Activated naive CD4-positive, alpha-beta T cell treated with anti-CD3 and anti-CD28 coated beads, Interleukin-2, amount 50 U/mL, for 72 hours (primary cell): ENCODE results near the gene SFXN5. TPM values are rescaled to one million over a fixed set of nuclear protein-coding genes. Genes with fewer than 3 reads are reported as not detected.

ENCODE experiments used
- ATAC-seq, 2 donors: fragments of 150-1000 bp; cut with Tn5 transposase; 2 replicates each; pipeline ENCODE4 v1.10.0; 2021; ENCODE audit warnings: mild to moderate bottlenecking in 2 of 2, moderate library complexity in 2 of 2
- DNase-seq, 2 donors: peaks; one replicate each; pipeline ENCODE4 v3.0.0; 2021 to 2022; ENCODE audit warnings: low spot score in 2 of 2
- H3K27ac Mint-ChIP-seq, 2 donors: one replicate each; pipeline ENCODE4 v1.8.0; 2022; ENCODE audit warnings: mild to moderate bottlenecking in 2 of 2, mixed read lengths in 2 of 2
- H3K36me3 Mint-ChIP-seq, 2 donors: one replicate each; pipeline ENCODE4 v1.8.0; 2022; ENCODE audit warnings: mixed read lengths in 2 of 2
- H3K9me3 Mint-ChIP-seq, 2 donors: one replicate each; pipeline ENCODE4 v1.8.0; 2022; ENCODE audit warnings: mixed read lengths in 2 of 2
- total RNA-seq, 2 donors: library from RNA; stranded (reverse); gene quantifications; one replicate each; pipeline ENCODE4 v1.2.3, GENCODE V29; 2022

SFXN5 gene
- total RNA-seq, 2 donors from 2014 or later = 5.2 to 16.0 TPM

- Mint-ChIP-seq H3K36me3 (no peaks in the 10 kb centered on the region), H3K9me3 (peaks cover 0 to 4% of the 10 kb centered on the region in 2 donors), H3K27ac (peak overlapping the region; percentile 44 to 85)
- DNase-seq (no peak), ATAC-seq (peak; percentile 69 to 75)
Measured at GRCh38 chr2:72953976-72954375, 117.5 kb downstream of the SFXN5 start.

- H3K36me3 Mint-ChIP-seq = no peaks in the 10 kb centered on the region
- peaks cover 0 to 4% of the 10 kb centered on the region in 2 donors for H3K9me3 Mint-ChIP-seq
- H3K27ac Mint-ChIP-seq = peak overlapping the region; percentile 44 to 85
- no peak for ATAC-seq
- no peak for DNase-seq
Measured at GRCh38 chr2:72953528-72953927, 118.0 kb downstream of the SFXN5 start.

GRCh38 chr2:72952961-72953360 is 118.6 kb downstream of the SFXN5 start:
- Mint-ChIP-seq H3K9me3 (peaks cover 0 to 4% of the 10 kb centered on the region in 2 donors), H3K36me3 (no peaks in the 10 kb centered on the region), H3K27ac (no peak overlapping the region)
- ATAC-seq (no peak), DNase-seq (no peak)

- Mint-ChIP-seq H3K36me3 (no peaks in the 10 kb centered on the region), H3K27ac (no peak overlapping the region), H3K9me3 (peaks cover 0 to 4% of the 10 kb centered on the region in 2 donors)
- no peak for ATAC-seq
- no peak for DNase-seq
Measured at GRCh38 chr2:72952110-72952823, 119.2 kb downstream of the SFXN5 start.

- ATAC-seq (no peak), DNase-seq (no peak)
- peaks cover 0 to 4% of the 10 kb centered on the region in 2 donors for H3K9me3 Mint-ChIP-seq
- H3K36me3 Mint-ChIP-seq = no peaks in the 10 kb centered on the region
- H3K27ac Mint-ChIP-seq = no peak overlapping the region
Measured at GRCh38 chr2:72951303-72952095, 120.0 kb downstream of the SFXN5 start.

- Mint-ChIP-seq H3K9me3 (peaks cover 0 to 4% of the 10 kb centered on the region in 2 donors), H3K27ac (no peak overlapping the region), H3K36me3 (no peaks in the 10 kb centered on the region)
- DNase-seq (no peak), ATAC-seq (no peak)
Measured at GRCh38 chr2:72950558-72951255, 120.8 kb downstream of the SFXN5 start.

- Mint-ChIP-seq H3K36me3 (no peaks in the 10 kb centered on the region), H3K9me3 (peaks cover 0 to 4% of the 10 kb centered on the region in 2 donors), H3K27ac (no peak overlapping the region)
- no peak for ATAC-seq
- DNase-seq = no peak
Measured at GRCh38 chr2:72949642-72950041, 121.9 kb downstream of the SFXN5 start.

- Mint-ChIP-seq H3K9me3 (peaks cover 0 to 4% of the 10 kb centered on the region in 2 donors), H3K36me3 (no peaks in the 10 kb centered on the region)
- ATAC-seq = no peak
Measured at GRCh38 chr2:72949045-72949444, 122.5 kb downstream of the SFXN5 start.

GRCh38 chr2:72947952-72948830 is 123.3 kb downstream of the SFXN5 start:
- ATAC-seq = no peak
- no peak for DNase-seq
- H3K27ac Mint-ChIP-seq = no peak overlapping the region

More at GRCh38 chr2:72949045-72949444, 122.5 kb downstream of the SFXN5 start:
- DNase-seq = no peak
- peak overlapping the region in 1 of 2 donors; percentile 67 for H3K27ac Mint-ChIP-seq

GRCh38 chr2:72946466-72946865 is 125.0 kb downstream of the SFXN5 start:
- no peak for ATAC-seq
- DNase-seq = no peak
- Mint-ChIP-seq H3K36me3 (no peaks in the 10 kb centered on the region), H3K9me3 (no peaks in the 10 kb centered on the region), H3K27ac (no peak overlapping the region)

More at GRCh38 chr2:72947952-72948830, 123.3 kb downstream of the SFXN5 start:
- H3K36me3 Mint-ChIP-seq = no peaks in the 10 kb centered on the region
- peaks cover 0 to under 1% of the 10 kb centered on the region in 2 donors for H3K9me3 Mint-ChIP-seq

GRCh38 chr2:72945450-72946019 is 126.0 kb downstream of the SFXN5 start:
- H3K36me3 Mint-ChIP-seq = no peaks in the 10 kb centered on the region
- no peak overlapping the region for H3K27ac Mint-ChIP-seq
- no peaks in the 10 kb centered on the region for H3K9me3 Mint-ChIP-seq
- ATAC-seq = no peak
- no peak for DNase-seq

GRCh38 chr2:72944804-72945449 is 126.6 kb downstream of the SFXN5 start:
- DNase-seq = no peak
- no peak for ATAC-seq
- Mint-ChIP-seq H3K36me3 (no peaks in the 10 kb centered on the region), H3K27ac (no peak overlapping the region), H3K9me3 (no peaks in the 10 kb centered on the region)

GRCh38 chr2:72943540-72944395 is 127.7 kb downstream of the SFXN5 start:
- Mint-ChIP-seq H3K36me3 (no peaks in the 10 kb centered on the region), H3K27ac (no peak overlapping the region), H3K9me3 (no peaks in the 10 kb centered on the region)
- DNase-seq = no peak
- ATAC-seq = no peak

- ATAC-seq (no peak), DNase-seq (no peak)
- Mint-ChIP-seq H3K9me3 (no peaks in the 10 kb centered on the region), H3K27ac (no peak overlapping the region), H3K36me3 (no peaks in the 10 kb centered on the region)
Measured at GRCh38 chr2:72942881-72943418, 128.6 kb downstream of the SFXN5 start.
